Thyroid gland (tissue), 4 donors: ENCODE data around the gene VPS9D1.

ENCODE experiments used
- POLR2A ChIP-seq, 2 donors: fragments of 450-650 bp; IDR thresholded peaks; one replicate each; pipeline ENCODE4 v1.6.1; 2017; ENCODE audit warnings: antibody characterized with exemption in 2 of 2, mild to moderate bottlenecking in 2 of 2, moderate library complexity in 1 of 2
- TF ChIP-seq, protein P1 (sequence below), 6 experiments: fragments of 200-600 bp in 3 of 6; fragments of 450-650 bp in 3 of 6; sonication (generic) in 3 of 6; IDR thresholded peaks; one replicate each; pipeline ENCODE4 v1.5.1; 2016 to 2019; ENCODE audit warnings: antibody characterized with exemption in 6 of 6, mild to moderate bottlenecking in 2 of 6, inconsistent platforms in 1 of 6, moderate library complexity in 1 of 6

DNA sequence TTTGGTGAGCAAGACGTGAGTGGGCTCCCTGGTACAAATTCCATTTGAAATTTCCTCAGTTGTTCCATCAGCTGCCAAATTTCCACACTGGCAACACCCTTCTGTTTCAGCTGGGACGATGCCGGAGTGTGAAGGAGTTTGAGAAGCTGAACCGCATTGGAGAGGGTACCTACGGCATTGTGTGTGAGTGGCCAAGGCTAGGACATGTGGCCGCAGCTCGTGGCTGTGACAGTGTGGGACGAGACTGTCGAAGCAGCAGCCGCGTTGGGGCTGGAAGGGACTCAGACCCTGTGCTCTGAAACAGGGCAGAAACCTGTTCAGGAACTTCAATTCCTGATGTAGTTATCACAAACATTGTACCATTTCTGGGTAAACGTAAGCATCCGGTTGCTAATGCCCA lies 31.6 kb downstream of the VPS9D1 start:
- TF ChIP-seq, protein P1, sequence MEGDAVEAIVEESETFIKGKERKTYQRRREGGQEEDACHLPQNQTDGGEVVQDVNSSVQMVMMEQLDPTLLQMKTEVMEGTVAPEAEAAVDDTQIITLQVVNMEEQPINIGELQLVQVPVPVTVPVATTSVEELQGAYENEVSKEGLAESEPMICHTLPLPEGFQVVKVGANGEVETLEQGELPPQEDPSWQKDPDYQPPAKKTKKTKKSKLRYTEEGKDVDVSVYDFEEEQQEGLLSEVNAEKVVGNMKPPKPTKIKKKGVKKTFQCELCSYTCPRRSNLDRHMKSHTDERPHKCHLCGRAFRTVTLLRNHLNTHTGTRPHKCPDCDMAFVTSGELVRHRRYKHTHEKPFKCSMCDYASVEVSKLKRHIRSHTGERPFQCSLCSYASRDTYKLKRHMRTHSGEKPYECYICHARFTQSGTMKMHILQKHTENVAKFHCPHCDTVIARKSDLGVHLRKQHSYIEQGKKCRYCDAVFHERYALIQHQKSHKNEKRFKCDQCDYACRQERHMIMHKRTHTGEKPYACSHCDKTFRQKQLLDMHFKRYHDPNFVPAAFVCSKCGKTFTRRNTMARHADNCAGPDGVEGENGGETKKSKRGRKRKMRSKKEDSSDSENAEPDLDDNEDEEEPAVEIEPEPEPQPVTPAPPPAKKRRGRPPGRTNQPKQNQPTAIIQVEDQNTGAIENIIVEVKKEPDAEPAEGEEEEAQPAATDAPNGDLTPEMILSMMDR (IDR thresholded peaks at IDR 0.05) = no peak
- TF ChIP-seq POLR2A (IDR thresholded peaks at IDR 0.05) = no peak
